ENCODE measurements around the gene ASB9.

DNA sequence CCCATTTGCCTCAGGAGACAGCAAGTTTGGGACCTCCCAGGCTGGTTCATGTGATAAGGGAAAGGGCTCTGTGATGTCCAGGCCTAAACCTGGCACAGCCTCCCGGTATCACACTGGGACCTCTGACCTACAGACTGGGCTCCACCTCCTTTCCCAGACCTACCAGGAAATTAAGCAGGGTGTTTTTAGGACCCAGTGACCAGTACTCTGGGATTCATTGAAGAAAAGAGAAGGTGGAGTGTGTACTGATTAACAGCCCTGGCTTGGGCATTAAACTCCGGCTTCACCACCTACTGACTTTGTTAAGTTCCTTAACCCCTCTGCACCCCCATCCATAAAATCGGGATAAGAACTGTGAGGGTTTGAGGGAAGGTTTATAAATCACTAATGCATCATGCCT is 28.6 kb downstream of the ASB9 start:
- no peak for TF ChIP-seq CTCF (IDR thresholded peaks at IDR 0.05)
- TF ChIP-seq POLR2A (IDR thresholded peaks at IDR 0.05) = no peak
